Measurements from ENCODE around the gene GPN2.

- no peak for TF ChIP-seq REST (IDR thresholded peaks at IDR 0.05)
- TF ChIP-seq CTCF (IDR thresholded peaks at IDR 0.05; ENCODE audit: low read depth, low read length, missing input control): no peak
- no peak for TF ChIP-seq RAD21 (IDR thresholded peaks at IDR 0.05)
These were observed 60.7 kb downstream of the GPN2 start for GRCh38 chr1:26829184-26829911.
